ENCODE measurements around the gene SCUBE1.

DNA sequence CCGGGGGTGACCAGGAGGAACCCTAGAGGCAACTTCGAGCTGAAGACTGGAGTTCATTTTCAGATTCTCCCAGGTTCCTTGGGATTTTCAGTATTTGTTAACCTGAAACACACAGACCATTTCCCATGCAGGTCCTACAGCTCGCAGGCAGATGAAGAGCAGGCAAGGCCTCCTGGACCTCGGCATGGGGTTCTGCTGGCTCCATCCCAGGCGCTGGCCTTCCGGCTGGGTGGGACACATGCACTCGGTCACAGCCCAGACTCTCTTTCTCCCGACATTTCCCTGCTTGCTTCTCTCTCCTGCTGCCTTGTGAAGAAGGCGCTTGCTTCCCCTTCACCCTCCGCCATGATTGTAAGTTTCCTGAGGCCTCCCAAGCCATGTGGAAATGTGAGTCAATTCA is 140.8 kb downstream of the SCUBE1 start:
- no peak for TF ChIP-seq EZH2 (IDR thresholded peaks at IDR 0.05; ENCODE audit: insufficient read depth, poor library complexity, severe bottlenecking)
- no peak for TF ChIP-seq EZH2phosphoT487 (IDR thresholded peaks at IDR 0.05; ENCODE audit: insufficient read depth, low read depth)

Data from GM23248 (cell line).